SU-DHL-6 (cell line): ENCODE data around the gene SEPHS1.

ENCODE experiments used
- H2AFZ ChIP-seq: fragments of 200-600 bp; sonication (generic); 2 replicates; pipeline ENCODE4 v1.6.1; 2014; ENCODE audit warnings: low read depth, mild to moderate bottlenecking, moderate library complexity, mixed read lengths, antibody characterized with exemption, low read length; ENCODE audit not compliant: severe bottlenecking
- H3F3A ChIP-seq: fragments of 200-600 bp; shearing (Covaris generic); 2 replicates; pipeline ENCODE4 v1.6.0; 2016; ENCODE audit warnings: antibody characterized with exemption, mild to moderate bottlenecking; ENCODE audit not compliant: insufficient read depth
- H3K27ac ChIP-seq: fragments of 200-600 bp; sonication (generic); 2 replicates; pipeline ENCODE4 v1.5.1; 2016; ENCODE audit warnings: low read depth, mild to moderate bottlenecking, low read length, moderate library complexity, mixed read lengths
- H3K27me3 ChIP-seq: fragments of 200-600 bp; sonication (generic), shearing (Covaris generic); 2 replicates; pipeline ENCODE4 v1.6.0; 2014; ENCODE audit warnings: mild to moderate bottlenecking, low read length
- H3K36me3 ChIP-seq: fragments of 200-600 bp; sonication (generic); 2 replicates; pipeline ENCODE4 v1.6.1; 2014; ENCODE audit warnings: mild to moderate bottlenecking, low read length, mixed read lengths
- H3K4me2 ChIP-seq: fragments of 300-600, 200-600 bp; shearing (Covaris generic), sonication (generic); 2 replicates; pipeline ENCODE4 v1.6.0; 2014; ENCODE audit warnings: low read length, low read depth, mild to moderate bottlenecking; ENCODE audit not compliant: poor library complexity, severe bottlenecking
- H3K4me3 ChIP-seq: fragments of 200-600 bp; sonication (generic); 2 replicates; pipeline ENCODE4 v1.5.1; 2014; ENCODE audit warnings: antibody characterized with exemption, low read length, mild to moderate bottlenecking, mixed read lengths; ENCODE audit not compliant: insufficient read depth, poor library complexity, severe bottlenecking
- H3K79me2 ChIP-seq: fragments of 200-600 bp; sonication (generic); 2 replicates; pipeline ENCODE4 v1.6.1; 2014; ENCODE audit warnings: mild to moderate bottlenecking, low read length, moderate library complexity; ENCODE audit not compliant: insufficient read depth
- H3K9ac ChIP-seq: fragments of 200-600 bp; sonication (generic); 2 replicates; pipeline ENCODE4 v1.7.0; 2014; ENCODE audit warnings: mild to moderate bottlenecking, low read length
- H3K9me2 ChIP-seq: fragments of 200-600 bp; sonication (generic); replicated peaks from 2 replicates; pipeline ENCODE4 v1.6.1; 2014; ENCODE audit warnings: low read length; ENCODE audit not compliant: insufficient read depth
- H3K9me3 ChIP-seq: fragments of 200-600 bp; sonication (generic); 2 replicates; pipeline ENCODE4 v1.6.1; 2014; ENCODE audit warnings: low read length, mixed read lengths; ENCODE audit not compliant: insufficient read depth
- H4K20me1 ChIP-seq: fragments of 200-600 bp; sonication (generic); 2 replicates; pipeline ENCODE4 v1.6.1; 2014; ENCODE audit warnings: low read depth, mild to moderate bottlenecking, antibody characterized with exemption, low read length, moderate library complexity, mixed read lengths
- EZH2phosphoT487 ChIP-seq: fragments of 200-600 bp; sonication (generic), shearing (Covaris generic); conservative IDR thresholded peaks from 2 replicates; pipeline ENCODE4 v1.6.1; 2018; ENCODE audit warnings: mild to moderate bottlenecking, antibody characterized with exemption, low read length, moderate library complexity, mixed read lengths
- TF ChIP-seq, protein P1 (sequence below): fragments of 200-600 bp; sonication (generic); IDR thresholded peaks from one replicate; pipeline ENCODE4 v1.5.1; 2017; ENCODE audit warnings: antibody characterized with exemption, mild to moderate bottlenecking, low read length, moderate library complexity; ENCODE audit not compliant: insufficient read depth, poor library complexity, severe bottlenecking

Gene SEPHS1

DNA sequence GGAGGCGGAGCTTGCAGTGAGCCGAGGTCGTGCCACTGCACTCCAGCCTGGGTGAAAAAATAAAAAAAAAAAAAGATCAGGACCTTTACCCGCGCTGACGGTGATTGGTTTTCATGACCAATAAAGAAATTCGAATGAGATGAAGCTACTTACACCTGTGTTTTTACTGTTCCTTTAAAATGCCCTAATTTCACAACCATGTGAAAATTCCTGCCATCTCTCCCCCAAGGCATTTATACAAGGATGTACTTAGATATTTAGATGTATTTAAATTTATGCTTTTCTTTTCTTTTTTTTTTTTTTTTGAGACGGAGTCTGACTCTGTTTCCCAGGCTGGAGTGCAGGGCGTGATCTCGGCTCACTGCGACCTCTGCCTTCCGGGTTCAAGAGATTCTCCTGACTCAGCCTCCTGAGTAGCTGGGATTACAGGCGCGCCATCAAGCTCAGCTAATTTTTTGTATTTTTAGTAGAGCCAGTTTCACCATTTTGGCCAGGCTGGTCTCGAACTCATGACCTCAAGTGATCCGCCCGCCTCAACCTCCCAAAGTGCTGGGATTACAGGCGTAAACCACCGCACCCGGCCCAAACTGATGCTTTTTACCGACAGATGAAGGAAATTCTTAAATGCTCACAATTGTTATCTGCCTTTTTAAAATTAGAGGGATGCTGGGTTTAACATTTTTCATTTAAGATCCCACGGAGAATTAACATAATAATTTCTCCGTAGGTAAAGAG lies 45.1 kb downstream of the SEPHS1 start:
- no peak for TF ChIP-seq EZH2phosphoT487
- TF ChIP-seq, protein P1, sequence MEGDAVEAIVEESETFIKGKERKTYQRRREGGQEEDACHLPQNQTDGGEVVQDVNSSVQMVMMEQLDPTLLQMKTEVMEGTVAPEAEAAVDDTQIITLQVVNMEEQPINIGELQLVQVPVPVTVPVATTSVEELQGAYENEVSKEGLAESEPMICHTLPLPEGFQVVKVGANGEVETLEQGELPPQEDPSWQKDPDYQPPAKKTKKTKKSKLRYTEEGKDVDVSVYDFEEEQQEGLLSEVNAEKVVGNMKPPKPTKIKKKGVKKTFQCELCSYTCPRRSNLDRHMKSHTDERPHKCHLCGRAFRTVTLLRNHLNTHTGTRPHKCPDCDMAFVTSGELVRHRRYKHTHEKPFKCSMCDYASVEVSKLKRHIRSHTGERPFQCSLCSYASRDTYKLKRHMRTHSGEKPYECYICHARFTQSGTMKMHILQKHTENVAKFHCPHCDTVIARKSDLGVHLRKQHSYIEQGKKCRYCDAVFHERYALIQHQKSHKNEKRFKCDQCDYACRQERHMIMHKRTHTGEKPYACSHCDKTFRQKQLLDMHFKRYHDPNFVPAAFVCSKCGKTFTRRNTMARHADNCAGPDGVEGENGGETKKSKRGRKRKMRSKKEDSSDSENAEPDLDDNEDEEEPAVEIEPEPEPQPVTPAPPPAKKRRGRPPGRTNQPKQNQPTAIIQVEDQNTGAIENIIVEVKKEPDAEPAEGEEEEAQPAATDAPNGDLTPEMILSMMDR = no peak
- H3K9me2 ChIP-seq = no peaks in the 10 kb centered on the region
- peak overlapping the region; percentile 84 for H2AFZ ChIP-seq
- H3K36me3 ChIP-seq = no peaks in the 10 kb centered on the region
- peak overlapping the region; percentile 59 for H3K9ac ChIP-seq
- no peaks in the 10 kb centered on the region for H4K20me1 ChIP-seq
- H3K79me2 ChIP-seq = no peaks in the 10 kb centered on the region
- H3K9me3 ChIP-seq = no peaks in the 10 kb centered on the region
- peak overlapping the region; percentile 74 for H3K4me2 ChIP-seq
- H3K4me3 ChIP-seq = peak overlapping the region; percentile 20
- H3F3A ChIP-seq = no peaks in the 10 kb centered on the region; the same call in 1 of the 2 replicates
- no peak overlapping the region for H3K27ac ChIP-seq
- H3K27me3 ChIP-seq = no peaks in the 10 kb centered on the region

DNA sequence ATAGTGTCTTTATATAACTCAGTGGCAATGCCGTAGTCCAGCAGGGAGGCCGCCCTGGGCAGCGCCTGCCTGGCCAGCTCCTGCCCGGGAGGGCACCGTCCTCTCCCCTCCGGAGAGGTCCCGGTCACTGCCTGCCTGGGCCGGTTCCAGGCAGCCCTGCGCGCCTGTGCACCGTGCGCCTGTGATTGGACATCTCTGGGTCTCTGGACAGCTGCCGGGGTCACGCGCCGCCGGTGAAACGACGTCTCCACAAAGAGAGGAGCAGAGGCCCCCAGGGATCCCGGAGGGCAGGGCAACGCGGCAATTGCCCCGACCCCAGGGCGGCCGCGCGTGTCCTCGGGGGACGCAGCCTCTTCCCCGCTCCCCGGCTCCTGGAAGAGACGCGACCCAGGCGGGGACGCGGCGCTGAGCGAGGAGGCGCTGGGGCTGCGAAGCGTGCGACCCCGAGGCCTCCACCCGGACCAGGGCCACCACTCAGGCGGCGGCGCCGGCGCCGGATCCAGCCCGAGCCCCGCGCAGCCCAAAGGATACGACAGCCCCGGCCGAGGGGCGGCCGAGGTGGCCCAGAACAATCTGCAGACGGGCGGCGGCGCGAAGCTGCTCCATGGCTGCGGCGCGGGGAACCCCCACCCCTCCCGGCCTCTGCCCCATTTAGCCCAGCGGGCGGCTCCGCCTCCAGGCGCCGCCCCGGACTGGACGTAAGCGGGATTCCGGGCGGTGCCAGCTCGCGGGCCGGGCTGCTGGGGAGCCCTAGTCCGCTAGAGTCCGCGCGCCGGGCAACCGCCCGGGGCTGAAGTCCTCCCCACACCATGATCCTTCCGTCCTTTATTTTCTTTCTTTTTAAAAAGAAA lies 48.4 kb downstream of the SEPHS1 start, which contains the start of gene PHYH:
PHYH (minus strand) TSS at position 628 of the 851 bp plus-strand sequence; CDS start at position 606, 22 bp downstream.
- Histone ChIP-seq H3K4me3 (peak within 1 kb of the TSS; percentile 62), H2AFZ (peak within 1 kb of the TSS; percentile 96), H3K36me3 (no peaks in the 10 kb centered on the region), H3K27ac (no peak within 1 kb of the TSS), H3K9me2 (no peaks in the 10 kb centered on the region), H3F3A (no peaks in the 10 kb centered on the region; the same call in 1 of the 2 replicates), H3K4me2 (peak within 1 kb of the TSS; percentile 83), H3K9ac (peak within 1 kb of the TSS; percentile 55), H4K20me1 (no peaks in the 10 kb centered on the region), H3K27me3 (no peaks in the 10 kb centered on the region), H3K9me3 (no peaks in the 10 kb centered on the region), H3K79me2 (no peaks in the 10 kb centered on the region)
- TF ChIP-seq EZH2phosphoT487 = no peak
- TF ChIP-seq, protein P1 = no peak

DNA sequence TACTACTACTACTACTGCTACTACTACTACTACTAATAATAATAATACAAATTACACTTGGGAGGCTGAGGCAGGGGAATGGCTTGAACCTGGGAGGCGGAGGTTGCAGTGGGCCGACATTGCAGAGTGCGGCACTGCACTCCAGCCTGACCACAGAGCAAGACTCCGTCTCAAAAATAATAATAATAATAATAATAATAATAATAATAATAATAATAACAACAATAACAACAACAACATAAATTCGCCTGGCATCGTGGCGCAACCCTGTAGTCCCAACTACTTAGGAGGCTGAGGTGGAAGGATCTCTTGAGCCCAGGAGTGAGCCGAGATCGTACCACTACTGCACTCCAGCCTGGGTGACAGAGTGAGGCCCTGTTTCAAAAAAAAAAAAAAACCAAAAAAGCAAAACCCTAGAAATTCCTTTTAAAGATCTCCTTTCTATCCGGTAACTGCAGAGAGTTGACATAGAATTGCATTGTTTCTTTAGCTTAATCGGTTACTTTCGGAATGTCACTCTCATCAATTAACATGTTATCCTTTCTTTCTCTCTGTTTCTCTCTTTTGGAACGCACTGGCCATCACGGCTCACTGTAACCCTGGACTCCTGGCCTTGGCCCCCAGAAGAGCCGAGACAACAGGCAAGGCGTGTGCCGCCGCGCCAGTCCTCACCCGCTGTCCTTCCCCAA lies 49.2 kb downstream of the SEPHS1 start:
- no peak for TF ChIP-seq EZH2phosphoT487
- TF ChIP-seq, protein P1 = no peak
- no peaks in the 10 kb centered on the region for H3K79me2 ChIP-seq
- H3K4me3 ChIP-seq = peak overlapping the region; percentile 62
- H3K9me2 ChIP-seq = no peaks in the 10 kb centered on the region
- H3K9ac ChIP-seq = peak overlapping the region; percentile 55
- peak overlapping the region; percentile 83 for H3K4me2 ChIP-seq
- H3K36me3 ChIP-seq = no peaks in the 10 kb centered on the region
- H2AFZ ChIP-seq = peak overlapping the region; percentile 96
- H3K9me3 ChIP-seq = no peaks in the 10 kb centered on the region
- H3K27me3 ChIP-seq = no peaks in the 10 kb centered on the region
- no peak overlapping the region for H3K27ac ChIP-seq
- H3F3A ChIP-seq = no peaks in the 10 kb centered on the region; the same call in 1 of the 2 replicates
- H4K20me1 ChIP-seq = no peaks in the 10 kb centered on the region
